ENCODE results near the gene BUD31. TPM values are rescaled to one million over a fixed set of nuclear protein-coding genes. Genes with fewer than 3 reads are reported as not detected.

Gene BUD31
- total and polyA plus RNA-seq, 10 of the 15 experiments (the other 5 are each of a cell fraction or from before 2014, with no cell fraction given): 74.2 to 317 (median 130) TPM

GRCh38 chr7:99395616-99396327 is 13.0 kb upstream of the BUD31 start:
- Histone ChIP-seq H3K79me2 (ENCODE audit: control insufficient read depth, insufficient read depth, low read length) (no peaks in the 10 kb centered on the region; the same call in 1 of the 2 replicates), H4K20me1 (ENCODE audit: control insufficient read depth, insufficient read depth) (no peaks in the 10 kb centered on the region), H2AFZ (ENCODE audit: control insufficient read depth, low read depth, low read length) (no peak overlapping the region), H3K36me3 (ENCODE audit: control insufficient read depth in 2 of 2, insufficient read depth in 2 of 2, low read length in 1 of 2) (peaks cover 56 to 66% of the 10 kb centered on the region in 2 experiments), H3K4me2 (ENCODE audit: control insufficient read depth, insufficient read depth) (no peak overlapping the region), H3K27me3 (replicated peaks in 1 of 2; ENCODE audit: control insufficient read depth in 2 of 2, insufficient read depth in 2 of 2, low read length in 1 of 2) (no peaks in the 10 kb centered on the region), H3K9ac (ENCODE audit: control insufficient read depth, insufficient read depth, low read length) (no peak overlapping the region), H3K9me3 (replicated peaks; ENCODE audit: control insufficient read depth, insufficient read depth, low read length) (no peaks in the 10 kb centered on the region), H3K4me3 (no peak overlapping the region), H3K4me1 (ENCODE audit: control insufficient read depth, insufficient read depth, low read length) (peaks cover 4% of the 10 kb centered on the region; the same call in 1 of the 2 replicates), H3K27ac (ENCODE audit: control insufficient read depth, insufficient read depth) (no peak overlapping the region)
- CTCF ChIA-PET: no interaction called here
- FAIRE-seq (no peak), ATAC-seq (no peak), DNase-seq (ENCODE audit: low read depth, low spot score) (no peak)
- intact Hi-C loops (cut with micrococcal nuclease; ENCODE audit: unreplicated experiment): no loop called here
- SMC1A ChIA-PET (ENCODE audit: uncharacterized antibody, unreplicated experiment): interaction anchor here (2.8 kb wide), 1 partner anchor 11 kb away, joined by 8 read pairs; no protein-coding TSS in a partner anchor
- whole genome bisulfite sequencing (ENCODE audit: insufficient coverage, insufficient replicate concordance, low lambda C conversion rate, missing lambda C conversion rate): 86% methylated on average over 13 of the region's 14 CpGs
- BruUV-seq (replicated peaks): TSS peak; percentile 87
- RAD21 ChIA-PET (ENCODE audit: unreplicated experiment): no interaction called here
- in situ Hi-C loops (cut with MboI): no loop called here
- POLR2A ChIA-PET: interaction anchor here (1.0 kb wide), 1 partner anchor 37 kb away, joined by 4 read pairs; no protein-coding TSS in a partner anchor
- 0 out of 2 replicates have a peak, but pooled peaks have one; percentile 8 for TF ChIP-seq RAD21 (IDR thresholded peaks at IDR 0.05; ENCODE audit: insufficient read depth, low read depth, low read length)
- TF ChIP-seq ZBTB33 (IDR thresholded peaks at IDR 0.05): no peak
- TF ChIP-seq PML (IDR thresholded peaks at IDR 0.05; ENCODE audit: low read length): 0 out of 2 replicates have a peak, but pooled peaks have one; percentile 9
- TF ChIP-seq NRF1 (conservative IDR thresholded peaks at IDR 0.05; ENCODE audit: low read depth, low read length): no peak
- TF ChIP-seq BCL3 (IDR thresholded peaks at IDR 0.05; ENCODE audit: borderline replicate concordance, insufficient read depth, low read depth, low read length, poor library complexity, severe bottlenecking): peak; percentile 18
- TF ChIP-seq EZH2 (IDR thresholded peaks at IDR 0.05; ENCODE audit: borderline replicate concordance, control insufficient read depth, low read depth, low read length): no peak
- no peak for TF ChIP-seq USF1 (IDR thresholded peaks at IDR 0.05; ENCODE audit: borderline replicate concordance, extremely low read length, insufficient read depth, low read depth, low read length)
- TF ChIP-seq CTCF (IDR thresholded peaks at IDR 0.05 in 2 of 3, conservative IDR thresholded peaks at IDR 0.05 in 1 of 3; ENCODE audit: control insufficient read depth in 2 of 3, extremely low read depth in 1 of 3, insufficient read depth in 1 of 3, low read depth in 3 of 3, low read length in 3 of 3): 0 out of 6 replicates have a peak, but pooled peaks of 1 of the 3 experiments have one; percentile 4
- no peak for TF ChIP-seq PRDM15 (CRISPR knock-in tag; IDR thresholded peaks at IDR 0.05)
